ENCODE results near the gene NFATC2.

DNA sequence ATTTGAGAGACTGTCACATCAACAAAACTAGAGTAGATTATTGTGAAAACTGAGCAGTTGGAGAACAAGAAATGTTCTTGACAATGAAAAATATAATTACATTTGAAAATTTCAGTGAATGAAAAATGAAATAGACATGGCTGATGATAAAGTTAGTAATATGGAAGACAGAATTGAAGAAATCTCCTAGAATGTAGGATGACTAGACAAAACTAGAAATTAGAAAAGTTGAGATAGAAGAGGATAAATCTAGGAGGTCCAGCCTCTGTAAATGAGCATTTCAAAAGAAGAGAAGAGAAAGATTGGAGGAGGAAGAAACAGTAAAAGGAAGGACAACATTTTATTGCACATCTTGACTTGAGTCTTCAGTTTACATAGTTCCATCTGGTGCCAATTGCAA is 178.7 kb downstream of the NFATC2 start:
- no peak for TF ChIP-seq EP300 (IDR thresholded peaks at IDR 0.05)
- TF ChIP-seq POLR2AphosphoS5 (IDR thresholded peaks at IDR 0.05) = no peak
